ENCODE measurements around the gene PAPOLB. TPM values are rescaled to one million over a fixed set of nuclear protein-coding genes. Genes with fewer than 3 reads are reported as not detected.

The PAPOLB gene
- total and polyA plus RNA-seq, 12 donors: 0.01 to 0.21 (median 0.14) TPM; not detected in 4

GRCh38 chr7:4851459-4852422 is 10.1 kb downstream of the PAPOLB start:
- Histone ChIP-seq H3K4me1 (no peaks in the 10 kb centered on the region), H3K27me3 (peaks cover 0 to 2% (median 0%) of the 10 kb centered on the region in 7 donors), H3K4me3 (no peak overlapping the region), H3K27ac (no peak overlapping the region), H3K9me3 (peaks cover 0 to 23% (median 7%) of the 10 kb centered on the region in 11 donors), H3K36me3 (no peaks in the 10 kb centered on the region)
- WGBS, 2 donors: 82% methylated on average over 6 of the region's 6 CpGs
- intact Hi-C loops (cut with DNase I): no loop called here
- TF ChIP-seq CTCF (IDR thresholded peaks at IDR 0.05): no peak
- DNase-seq (no peak), ATAC-seq (no peak)

GRCh38 chr7:4850262-4850795 is 11.5 kb downstream of the PAPOLB start:
- no peak overlapping the region for H3K4me3 ChIP-seq
- TF ChIP-seq CTCF (IDR thresholded peaks at IDR 0.05): no peak
- no peak for ATAC-seq
- H3K4me1 ChIP-seq: peaks cover 0 to 9% (median 0%) of the 10 kb centered on the region in 9 donors
- peaks cover 0 to 5% (median 0%) of the 10 kb centered on the region in 7 donors for H3K27me3 ChIP-seq
- 64 to 74% methylated on average over 8 of the region's 8 CpGs for WGBS, 2 donors
- no peaks in the 10 kb centered on the region for H3K36me3 ChIP-seq
- H3K9me3 ChIP-seq: peaks cover 0 to 23% (median 7%) of the 10 kb centered on the region in 11 donors
- intact Hi-C loops (cut with DNase I): no loop called here
- no peak for DNase-seq
- H3K27ac ChIP-seq: no peak overlapping the region

- H3K36me3 ChIP-seq: no peaks in the 10 kb centered on the region
- intact Hi-C loops (cut with DNase I): loop anchor here in 3 of 10 donors (5.0 to 10.0 kb wide), 2 partner anchors 235 to 238 kb away; no protein-coding TSS in a partner anchor
- H3K27me3 ChIP-seq: peaks cover 0 to 8% (median 0%) of the 10 kb centered on the region in 7 donors
- no peak overlapping the region for H3K27ac ChIP-seq
- peaks cover 0 to 23% (median 7%) of the 10 kb centered on the region in 11 donors for H3K9me3 ChIP-seq
- DNase-seq (no peak), ATAC-seq (no peak)
- H3K4me1 ChIP-seq: peaks cover 0 to 12% (median 0%) of the 10 kb centered on the region in 9 donors
- TF ChIP-seq CTCF (IDR thresholded peaks at IDR 0.05): peak in 5 of 9 donors; percentile 13 to 42 (median 20)
- 38 to 41% methylated on average over 4 of the region's 4 CpGs for WGBS, 2 donors
- H3K4me3 ChIP-seq: no peak overlapping the region
These were observed 12.4 kb downstream of the PAPOLB start for GRCh38 chr7:4849390-4849789.

- DNase-seq (peak in 1 of 2 donors; percentile 57), ATAC-seq (peak; percentile 55 to 84 (median 68))
- H3K27me3 ChIP-seq: peaks cover 0 to 8% (median 0%) of the 10 kb centered on the region in 7 donors
- WGBS, 2 donors: 17 to 20% methylated on average over 18 of the region's 18 CpGs
- intact Hi-C loops (cut with DNase I): loop anchor here in 3 of 10 donors (5.0 to 10.0 kb wide), 2 partner anchors 239 to 242 kb away; no protein-coding TSS in a partner anchor
- H3K27ac ChIP-seq: peak overlapping the region in 5 of 10 donors; percentile 2 to 54 (median 49)
- H3K4me1 ChIP-seq: peaks cover 0 to 24% (median 0%) of the 10 kb centered on the region in 9 donors
- H3K4me3 ChIP-seq: peak overlapping the region in 8 of 10 donors; percentile 2 to 41 (median 30)
- no peaks in the 10 kb centered on the region for H3K36me3 ChIP-seq
- peak in 7 of 9 donors; percentile 27 to 57 (median 43) for TF ChIP-seq CTCF (IDR thresholded peaks at IDR 0.05)
- H3K9me3 ChIP-seq: peaks cover 0 to 5% (median 0%) of the 10 kb centered on the region in 11 donors
These were observed 16.1 kb downstream of the PAPOLB start for GRCh38 chr7:4845740-4846142.

Measured in heart right ventricle (tissue), 16 donors.